ENCODE measurements around the gene ZCCHC17.
A peak's percentile ranks its signal among the peaks of the same experiment; 100 is the strongest.

Gene ZCCHC17

GRCh38 chr1:31302709-31303441, 6.0 kb downstream of the ZCCHC17 start:
- TF ChIP-seq CTCF (IDR thresholded peaks at IDR 0.05; ENCODE audit: insufficient read depth, low read length, missing control alignments), result no peak
- no peak for DNase-seq (ENCODE audit: low read depth, low spot score)
- POLR2A ChIA-PET, result no interaction called here
- no peak overlapping the region for H3K4me3 ChIP-seq (ENCODE audit: low read depth, low read length)
- CTCF ChIA-PET, result interaction anchor here (1.1 kb wide), 1 partner anchor 92 kb away, joined by 5 read pairs; no protein-coding TSS in a partner anchor

GRCh38 chr1:31306278-31306677, 9.4 kb downstream of the ZCCHC17 start:
- peak; percentile 76 for DNase-seq (ENCODE audit: low read depth, low spot score)
- ChIA-PET POLR2A (interaction anchor here (0.7 to 1.4 kb wide), 2 partner anchors 10 to 31 kb away, joined by 3 to 11 read pairs; partner anchors contain the start of genes SNRNP40 and ZCCHC17), CTCF (interaction anchor here (0.7 to 1.1 kb wide), 2 partner anchors 9 to 116 kb away, joined by 3 to 4 read pairs; no protein-coding TSS in a partner anchor)
- peak overlapping the region; percentile 8; the same call in 1 of the 2 replicates for H3K4me3 ChIP-seq (ENCODE audit: low read depth, low read length)
- no peak for TF ChIP-seq CTCF (IDR thresholded peaks at IDR 0.05; ENCODE audit: insufficient read depth, low read length, missing control alignments)

- ChIA-PET POLR2A (no interaction called here), CTCF (interaction anchor here (0.8 to 1.3 kb wide), 3 partner anchors 11 to 127 kb away, joined by 3 read pairs; partner anchors contain the start of gene ZCCHC17)
- TF ChIP-seq CTCF (IDR thresholded peaks at IDR 0.05; ENCODE audit: insufficient read depth, low read length, missing control alignments), result no peak
- no peak overlapping the region for H3K4me3 ChIP-seq (ENCODE audit: low read depth, low read length)
- no peak for DNase-seq (ENCODE audit: low read depth, low spot score)
These were observed 11.2 kb downstream of the ZCCHC17 start for GRCh38 chr1:31308036-31308435.

- POLR2A ChIA-PET, result no interaction called here
- TF ChIP-seq CTCF (IDR thresholded peaks at IDR 0.05; ENCODE audit: insufficient read depth, low read length, missing control alignments), result no peak
- CTCF ChIA-PET, result interaction anchor here (0.6 to 1.2 kb wide), 4 partner anchors 10 to 126 kb away, joined by 3 to 8 read pairs (median 4); partner anchors contain the start of genes SNRNP40 and ZCCHC17
- no peak overlapping the region for H3K4me3 ChIP-seq (ENCODE audit: low read depth, low read length)
- DNase-seq (ENCODE audit: low read depth, low spot score), result no peak
These were observed 13.4 kb downstream of the ZCCHC17 start for GRCh38 chr1:31310198-31310597.

- ChIA-PET CTCF (interaction anchor here (1.2 to 1.5 kb wide), 3 partner anchors 11 to 135 kb away, joined by 3 to 5 read pairs (median 4); no protein-coding TSS in a partner anchor), POLR2A (no interaction called here)
- TF ChIP-seq CTCF (IDR thresholded peaks at IDR 0.05; ENCODE audit: insufficient read depth, low read length, missing control alignments), result no peak
- no peak for DNase-seq (ENCODE audit: low read depth, low spot score)
- H3K4me3 ChIP-seq (ENCODE audit: low read depth, low read length), result no peak overlapping the region
These were observed 19.1 kb downstream of the ZCCHC17 start for GRCh38 chr1:31315902-31316301.

GRCh38 chr1:31318146-31318545, 21.3 kb downstream of the ZCCHC17 start:
- POLR2A ChIA-PET, result no interaction called here
- H3K4me3 ChIP-seq (ENCODE audit: low read depth, low read length), result no peak overlapping the region
- TF ChIP-seq CTCF (IDR thresholded peaks at IDR 0.05; ENCODE audit: insufficient read depth, low read length, missing control alignments), result no peak
- CTCF ChIA-PET, result interaction anchor here (1.0 to 1.9 kb wide), 3 partner anchors 21 to 137 kb away, joined by 3 to 4 read pairs (median 3); partner anchors contain the start of genes SNRNP40 and ZCCHC17
- DNase-seq (ENCODE audit: low read depth, low spot score), result no peak
